T follicular helper cell (primary cell): ENCODE data around the gene ACSS1.

Experiments
- DNase-seq: peaks from one replicate; pipeline ENCODE4 v3.0.0-alpha.2; 2020; ENCODE audit warnings: low read depth

The ACSS1 gene

DNA sequence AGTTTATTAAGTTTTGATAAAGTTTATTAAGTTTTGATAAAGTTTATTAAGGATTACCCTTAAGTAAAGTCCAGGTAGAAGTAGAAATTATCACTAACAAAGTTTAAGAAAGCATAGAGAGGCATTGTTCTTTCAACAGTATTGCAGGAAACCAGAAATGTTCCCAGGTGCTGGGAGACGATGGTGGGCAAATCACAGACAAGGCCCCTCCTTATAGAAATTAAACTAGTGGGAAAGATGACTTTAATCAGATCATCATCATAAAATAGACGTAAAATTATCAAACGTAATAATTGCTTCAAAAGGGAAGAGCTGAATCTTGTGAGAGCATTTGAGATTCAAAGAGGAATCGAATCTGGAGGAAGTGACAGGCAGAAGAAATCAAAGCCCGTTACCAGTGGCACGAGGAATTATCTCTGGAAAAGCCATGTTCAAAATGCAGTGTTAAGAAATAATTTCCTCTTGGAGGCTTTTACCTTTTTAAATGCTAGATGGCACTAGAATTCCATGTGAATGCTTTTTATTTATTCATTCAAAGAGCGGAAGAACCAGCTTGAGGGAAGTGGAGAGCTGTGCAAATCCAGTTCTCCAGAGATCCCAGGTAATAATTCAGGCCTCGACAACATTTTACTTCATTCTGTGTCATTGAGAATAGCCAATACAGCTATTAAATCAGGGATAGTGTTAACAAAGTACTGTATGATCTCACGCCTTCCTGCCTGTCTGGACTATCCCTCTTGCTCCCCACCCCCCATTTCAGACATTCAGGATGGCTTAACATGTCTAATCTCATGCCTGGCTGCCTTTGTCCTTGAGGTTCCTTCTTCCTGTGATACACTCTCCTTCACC is 64.4 kb downstream of the ACSS1 start:
- DNase-seq: no peak

DNA sequence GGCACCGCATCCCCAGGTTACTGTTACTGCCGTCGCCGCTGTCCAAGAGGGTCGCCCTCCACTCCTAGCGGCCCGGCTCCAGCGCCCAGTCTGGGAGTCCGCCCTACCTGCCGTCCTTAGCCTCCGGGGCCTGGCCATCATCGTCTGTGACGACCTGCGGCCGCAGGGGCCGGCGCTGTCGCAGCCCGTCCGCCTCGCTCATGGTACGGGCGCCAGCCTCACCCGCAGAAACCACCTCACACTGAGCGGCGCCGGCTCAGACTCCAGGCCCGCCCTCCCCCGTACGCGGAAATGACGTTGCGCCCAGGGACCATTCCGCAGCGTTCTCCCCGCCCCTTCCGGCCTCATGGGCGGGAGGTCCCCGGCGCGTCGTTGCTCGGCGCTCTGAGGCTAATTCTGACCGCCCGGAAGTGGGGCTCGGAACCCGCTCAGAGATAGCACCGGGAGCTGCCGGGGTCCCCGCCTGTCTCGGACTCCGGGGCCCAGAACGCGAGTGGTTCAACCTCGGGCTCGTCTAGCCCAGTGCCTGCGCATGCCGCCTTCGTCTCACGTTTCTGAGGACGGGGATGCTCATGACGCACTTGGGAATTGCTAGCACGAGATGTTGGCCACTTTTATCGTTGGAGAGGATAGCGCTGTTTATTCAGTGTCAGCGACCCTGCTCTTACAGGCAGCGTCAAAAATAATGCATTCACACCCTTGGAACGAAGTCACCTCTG is 65.3 kb downstream of the ACSS1 start, which contains the start of gene APMAP:
APMAP (minus strand) TSS at position 265 of the 719 bp plus-strand sequence; CDS start at position 202, 63 bp downstream.
- peak; percentile 92 for DNase-seq

DNA sequence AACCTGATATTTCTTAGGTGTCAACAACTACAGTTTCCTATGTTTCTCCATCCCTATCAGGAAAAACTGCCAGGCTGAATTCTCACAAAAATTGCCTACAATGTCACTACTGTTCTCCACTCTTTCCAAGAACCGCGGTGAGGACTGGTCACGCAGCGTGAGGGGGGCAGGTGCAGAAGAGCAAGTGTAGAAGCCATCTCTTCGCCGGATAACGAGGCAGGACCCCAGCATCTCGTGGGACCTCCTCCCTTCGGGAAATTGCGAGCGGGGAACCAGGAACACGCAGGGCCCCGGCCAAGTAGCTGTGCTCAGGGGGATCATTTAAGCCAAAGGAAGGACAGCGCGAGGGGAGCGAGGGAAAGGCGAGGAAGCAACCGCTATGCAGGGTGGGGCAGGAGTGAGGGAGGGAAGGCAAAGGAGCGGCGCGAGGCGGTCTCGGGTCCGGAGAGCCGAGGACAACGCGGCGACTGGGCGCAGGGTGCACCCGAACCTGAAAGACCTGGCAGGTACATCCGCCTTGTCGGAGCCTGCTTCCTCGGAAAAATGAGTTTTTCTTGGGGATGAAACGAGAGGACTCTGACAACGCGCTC is 65.9 kb downstream of the ACSS1 start:
- no peak for DNase-seq

DNA sequence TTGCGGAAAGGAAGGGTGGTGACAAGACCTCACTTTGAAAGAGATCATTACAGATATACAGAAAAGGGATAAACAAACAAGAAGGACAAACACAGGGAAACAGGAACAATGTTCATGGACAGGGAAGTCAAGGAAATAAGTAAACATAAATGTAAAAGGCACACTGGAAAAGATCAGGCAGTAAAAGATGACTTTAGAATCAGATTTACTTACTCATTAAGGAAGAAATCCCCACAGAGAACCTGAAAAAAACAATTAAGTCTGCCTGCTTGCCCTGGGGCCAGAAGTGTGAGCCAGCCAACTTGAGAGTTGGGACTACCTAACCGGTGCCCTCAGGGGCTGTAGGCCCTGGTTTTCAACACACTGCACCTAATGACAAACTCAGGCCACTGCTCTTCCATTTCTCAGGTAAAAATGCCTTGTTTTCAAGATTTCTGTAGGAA is 67.1 kb downstream of the ACSS1 start:
- DNase-seq: no peak

DNA sequence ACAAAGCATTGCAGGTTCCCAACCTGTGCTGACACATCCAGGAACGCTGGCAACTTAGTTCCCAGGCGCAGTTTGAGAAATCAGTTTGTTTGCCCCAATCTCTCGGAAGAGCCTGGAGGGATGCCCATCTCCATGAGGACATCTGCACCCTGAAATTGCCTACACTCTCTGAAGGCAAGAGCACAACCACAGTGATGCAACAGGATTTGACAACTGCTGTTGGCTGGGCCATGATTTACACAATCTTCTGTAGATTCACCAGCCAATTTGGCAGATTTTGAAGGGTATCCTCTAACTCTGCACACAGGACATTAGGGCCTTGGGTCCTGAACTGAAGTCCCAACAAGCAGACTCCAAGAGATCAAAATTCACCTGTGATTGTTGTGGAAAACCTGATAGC is 68.8 kb downstream of the ACSS1 start:
- no peak for DNase-seq

DNA sequence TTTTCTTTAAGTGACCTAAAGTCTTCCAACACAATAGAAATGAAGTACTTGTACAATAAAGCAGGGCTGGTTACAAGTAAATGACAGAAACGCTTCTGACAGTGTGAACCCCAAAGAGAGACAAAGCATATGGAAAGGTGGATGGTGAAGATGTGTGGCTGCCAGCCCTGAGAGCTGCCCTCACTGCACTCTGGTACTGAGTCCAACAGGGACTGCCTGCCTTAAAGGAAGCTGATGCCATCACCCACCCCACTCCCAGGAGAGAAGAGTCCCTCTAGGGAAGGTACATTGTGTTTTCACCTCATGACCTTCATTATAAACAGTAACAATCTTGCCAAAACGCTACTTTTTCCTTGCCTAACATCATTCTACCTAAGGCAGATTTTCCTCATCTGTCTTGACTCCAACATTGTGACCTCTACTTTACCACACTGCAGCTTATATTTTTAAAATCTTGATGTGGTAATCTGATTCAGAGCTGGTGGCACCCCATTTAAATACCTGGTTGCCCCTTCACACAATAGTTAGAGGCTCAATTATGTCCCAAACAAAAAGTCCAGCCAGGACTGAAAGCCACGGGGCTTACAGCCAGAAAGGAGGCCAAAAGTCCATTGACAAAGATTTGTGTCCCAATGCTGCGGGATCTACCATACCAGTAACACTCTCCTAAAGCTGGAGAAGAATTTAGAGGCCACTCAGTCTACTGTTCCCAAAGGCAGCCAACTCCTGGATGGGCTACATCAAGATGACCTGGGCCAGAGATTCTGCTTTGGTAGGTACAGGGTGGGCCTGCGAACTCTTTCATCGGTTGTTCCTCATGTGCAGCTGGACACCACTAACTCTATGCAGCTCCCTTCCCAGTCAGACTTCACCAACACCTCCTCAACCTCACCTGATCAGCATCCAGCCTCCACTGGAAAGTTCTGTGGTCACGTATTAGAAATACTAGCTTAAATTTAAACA is 69.8 kb downstream of the ACSS1 start:
- no peak for DNase-seq

DNA sequence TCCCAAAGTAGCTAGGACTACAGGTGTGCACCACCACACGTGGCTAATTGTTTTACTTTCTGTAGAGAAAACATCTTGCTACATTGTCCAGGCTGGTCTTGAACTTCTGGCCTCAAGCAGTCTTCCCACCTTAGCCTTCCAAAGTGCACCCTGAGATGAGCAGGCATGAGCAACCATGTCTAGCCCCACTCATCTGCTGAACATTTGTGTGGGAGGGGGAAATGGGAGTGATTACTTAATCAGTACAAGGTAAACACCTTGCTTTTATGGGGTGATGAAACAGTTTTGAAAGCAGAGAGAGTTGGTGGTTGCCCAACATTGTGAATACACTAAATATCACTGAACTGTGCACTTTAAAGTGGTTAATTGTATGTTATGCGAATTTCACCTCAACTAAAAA is 70.7 kb downstream of the ACSS1 start:
- no peak for DNase-seq

DNA sequence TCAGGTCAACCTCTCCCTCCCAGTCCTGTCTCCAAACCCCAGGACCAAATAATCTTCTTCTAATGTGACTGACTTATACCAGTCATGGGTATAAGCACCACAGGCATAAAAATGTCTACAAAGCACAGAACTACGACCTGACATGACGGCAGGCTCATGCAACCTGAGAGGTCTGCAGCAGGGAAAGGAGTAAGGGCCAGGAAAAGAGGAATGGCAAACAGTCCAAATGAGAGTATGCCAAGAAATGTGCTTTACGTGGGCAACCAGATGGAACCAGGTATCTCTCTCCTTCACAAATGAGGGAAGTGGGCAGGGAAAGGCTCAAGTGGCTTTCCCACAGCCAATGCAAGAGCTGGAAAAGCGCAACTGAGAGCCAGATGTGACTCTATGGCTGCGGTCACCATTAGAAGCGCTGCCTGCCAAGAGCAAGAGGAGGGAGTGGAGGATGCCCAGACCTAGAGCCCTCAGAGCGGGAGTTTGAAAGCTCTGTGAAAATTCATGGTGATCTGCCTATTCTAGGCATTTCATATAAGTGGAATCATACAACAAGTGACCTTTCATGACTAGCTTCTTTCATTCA is 71.4 kb downstream of the ACSS1 start:
- DNase-seq: no peak

DNA sequence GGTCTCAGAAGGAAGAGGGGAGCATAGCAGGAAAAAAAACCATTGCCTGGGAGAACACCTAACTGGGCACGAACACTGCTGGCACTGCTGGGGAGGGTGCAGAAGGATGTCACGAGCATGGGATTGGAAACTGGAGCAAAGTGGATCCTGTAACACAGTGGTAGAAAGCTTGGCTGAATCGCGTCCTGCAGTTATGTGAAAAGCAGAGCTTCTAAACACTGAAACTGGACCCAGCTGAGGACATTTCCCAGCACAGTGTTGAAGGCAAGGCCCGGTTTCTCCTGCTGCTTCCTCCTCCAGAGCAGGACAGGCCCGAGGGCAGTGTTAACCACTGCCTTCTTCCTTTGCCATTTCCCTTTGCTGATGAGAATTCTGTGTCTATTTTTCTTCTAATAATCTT is 72.1 kb downstream of the ACSS1 start:
- DNase-seq: no peak

DNA sequence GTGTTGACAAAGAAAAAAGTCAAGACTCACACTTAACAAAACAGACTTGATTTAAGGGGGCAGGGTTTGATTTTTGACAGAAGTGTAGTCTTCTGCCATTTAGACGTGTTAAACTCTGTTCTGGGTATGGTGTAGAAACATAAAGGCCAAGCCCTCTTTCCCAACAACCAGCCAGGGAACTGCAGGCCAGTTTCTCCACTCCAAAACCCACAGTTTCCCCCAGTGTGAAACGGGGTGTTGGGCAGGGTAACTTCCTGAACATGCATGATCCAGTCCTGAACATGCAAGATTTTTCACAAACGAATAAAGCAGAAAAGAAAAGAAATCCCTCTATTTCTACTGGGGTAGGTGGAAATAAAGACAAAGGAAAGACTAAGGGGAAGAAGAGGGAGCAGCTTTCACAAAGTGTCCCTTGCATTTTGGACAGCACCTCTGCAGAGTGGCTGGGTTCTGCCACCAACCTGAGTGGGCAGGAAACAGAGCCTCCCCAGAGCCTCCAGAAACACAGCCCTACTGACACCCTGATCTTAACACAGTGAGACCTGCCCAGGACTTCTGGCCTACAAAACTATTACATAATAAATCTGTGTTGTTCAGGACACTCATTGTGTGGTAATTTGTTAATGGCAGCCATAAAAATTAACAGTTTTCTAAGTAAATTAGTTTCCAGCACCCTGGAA is 72.8 kb downstream of the ACSS1 start:
- DNase-seq: no peak

DNA sequence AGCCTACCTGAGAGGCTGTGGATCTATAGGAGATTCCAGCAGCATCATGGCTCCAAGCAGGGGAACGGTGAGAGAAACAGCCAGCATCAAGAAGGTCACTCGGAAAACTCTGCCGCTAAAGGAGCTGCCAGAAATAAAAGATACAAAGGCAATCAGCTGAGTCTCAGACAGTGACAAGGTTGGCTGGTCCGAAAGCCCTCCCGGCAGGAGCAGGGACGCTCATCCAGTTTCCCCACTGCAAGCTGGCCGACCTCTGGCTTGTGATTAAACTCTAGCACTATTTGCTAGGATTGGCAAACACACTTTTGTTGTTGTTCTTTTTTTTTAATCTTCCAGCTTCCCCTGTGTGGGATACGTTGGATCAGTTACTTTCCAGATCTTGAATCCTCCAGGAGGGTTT is 74.0 kb downstream of the ACSS1 start:
- DNase-seq: no peak

DNA sequence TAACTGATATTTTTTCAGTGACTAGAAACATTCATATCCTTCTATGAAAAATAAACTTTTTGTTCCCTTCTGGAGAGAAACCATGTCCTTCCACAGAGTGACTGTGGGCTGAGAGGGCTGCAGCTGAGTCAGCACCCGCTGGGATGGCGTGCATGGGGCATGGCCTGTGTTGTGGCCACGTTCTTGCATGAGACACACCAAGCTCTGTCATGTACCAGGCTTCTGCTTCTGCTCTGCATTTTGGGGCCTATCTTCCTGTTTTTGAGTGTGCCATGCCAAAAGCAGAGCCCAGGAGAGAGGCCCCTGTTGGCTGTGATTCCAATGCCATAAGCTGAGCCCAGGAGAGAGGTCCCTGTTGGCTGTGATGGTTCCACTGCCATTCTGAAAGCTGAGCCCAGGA is 76.1 kb downstream of the ACSS1 start:
- no peak for DNase-seq

DNA sequence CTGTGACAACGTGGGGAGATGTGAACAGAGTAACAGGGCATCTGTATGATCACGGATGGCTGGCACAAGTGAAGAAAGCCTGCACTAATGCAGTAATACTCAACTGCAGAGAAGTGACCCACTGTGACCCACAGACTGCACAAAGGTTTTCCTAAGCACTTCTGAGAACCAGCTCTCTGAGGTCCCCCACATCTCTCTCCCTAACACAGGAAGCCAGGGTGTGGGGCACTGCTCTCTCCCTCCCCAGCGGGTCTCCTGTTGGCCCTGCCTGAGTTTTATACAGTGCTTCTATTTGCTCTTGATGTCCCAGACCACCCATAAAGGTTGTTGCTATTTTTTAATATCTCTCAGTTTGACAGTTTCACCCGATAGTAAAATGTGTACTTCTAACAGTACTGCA is 76.7 kb downstream of the ACSS1 start:
- no peak for DNase-seq

DNA sequence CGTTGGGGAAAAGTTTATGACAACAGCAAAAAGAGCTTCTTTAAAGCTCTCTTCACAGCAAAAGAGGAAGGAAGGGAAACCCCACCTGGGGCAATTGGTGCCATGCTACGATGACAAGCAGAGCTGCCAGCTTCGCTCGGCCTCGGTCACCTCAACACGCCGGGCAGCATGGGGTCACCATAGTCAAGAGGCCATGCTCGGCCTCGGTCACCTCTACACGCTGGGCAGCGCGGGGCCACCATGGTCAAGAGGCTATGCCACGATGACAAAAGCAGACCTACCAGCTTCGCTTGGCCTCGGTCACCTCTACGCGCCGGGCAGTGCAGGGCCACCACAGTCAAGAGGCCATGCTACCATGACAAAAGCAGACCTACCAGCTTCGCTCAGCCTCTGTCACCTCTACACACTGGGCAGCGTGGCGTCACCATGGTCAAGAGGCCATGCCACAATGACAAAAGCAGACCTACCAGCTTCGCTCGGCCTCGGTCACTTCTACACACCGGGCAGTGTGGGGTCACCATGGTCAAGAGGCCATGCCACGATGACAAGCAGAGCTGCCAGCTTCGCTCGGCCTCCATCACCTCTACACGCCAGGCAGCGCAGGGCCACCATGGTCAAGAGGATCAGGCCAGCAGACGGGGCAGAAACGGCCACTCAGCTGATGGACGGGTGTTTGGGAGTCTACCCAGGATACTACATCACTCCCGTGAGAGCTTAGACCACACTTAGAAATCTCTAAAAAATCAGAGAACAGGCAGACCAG is 77.5 kb downstream of the ACSS1 start:
- no peak for DNase-seq

DNA sequence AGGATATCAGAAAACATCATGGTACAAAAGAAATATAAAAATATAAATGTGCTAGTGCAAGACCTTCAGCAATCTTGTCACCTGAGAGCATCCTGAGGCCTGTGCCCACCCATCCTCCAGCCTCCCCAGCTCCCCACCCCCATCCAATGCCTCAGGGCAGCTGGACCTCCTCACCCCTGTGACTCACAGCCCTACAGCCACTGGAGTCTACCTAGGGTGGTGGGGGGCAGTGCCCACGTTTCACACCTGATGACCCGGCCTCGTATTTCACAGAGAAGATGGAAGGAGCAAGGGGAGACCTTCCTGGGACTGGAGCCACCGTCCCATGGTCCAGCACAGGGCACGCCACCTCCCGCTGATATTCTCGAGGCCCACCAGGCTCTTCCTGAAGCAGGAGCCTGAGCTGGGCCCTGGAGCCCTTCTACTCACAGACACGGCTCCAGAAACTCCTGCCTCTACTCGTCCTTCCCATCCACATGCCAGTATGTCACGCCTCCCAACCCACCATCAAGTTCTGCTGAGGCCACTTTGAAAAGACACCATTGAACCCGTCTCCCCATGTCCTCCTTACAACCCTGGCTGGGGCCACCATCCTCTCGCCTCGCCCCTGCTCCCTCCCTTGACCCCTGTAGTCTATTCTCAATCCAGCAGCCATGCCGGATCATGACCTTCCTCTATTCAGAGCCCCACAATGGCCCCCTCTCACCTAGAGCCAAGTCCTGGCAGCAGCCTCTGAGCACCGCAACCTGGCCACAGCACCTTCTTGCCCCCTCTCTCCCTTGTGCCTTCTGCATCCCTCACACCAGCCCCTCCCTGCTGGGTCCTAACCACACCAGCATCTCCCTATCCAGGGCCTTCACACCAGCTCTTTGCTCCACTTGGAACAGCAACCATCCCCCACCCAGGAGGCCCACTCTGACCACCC is 78.6 kb downstream of the ACSS1 start:
- no peak for DNase-seq

DNA sequence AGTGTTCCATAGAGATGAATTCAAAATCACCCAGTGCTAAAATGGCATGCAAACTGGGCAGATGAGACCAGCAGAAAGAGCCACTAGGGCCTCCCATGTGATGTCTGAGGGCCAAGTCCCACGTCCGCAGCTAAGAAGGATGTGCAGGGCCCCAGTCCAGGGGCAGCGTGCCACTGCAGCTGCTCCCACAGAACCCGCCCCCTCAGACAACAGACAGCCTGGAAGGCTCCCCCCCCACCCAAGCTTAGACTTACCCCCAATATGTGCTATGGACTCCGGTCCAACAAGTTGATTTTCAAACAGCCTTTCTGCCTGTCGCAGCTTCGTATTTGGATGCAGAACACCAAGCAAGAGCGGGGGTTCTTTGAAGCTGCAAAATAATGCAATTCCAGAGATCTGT is 79.4 kb downstream of the ACSS1 start:
- DNase-seq: no peak

DNA sequence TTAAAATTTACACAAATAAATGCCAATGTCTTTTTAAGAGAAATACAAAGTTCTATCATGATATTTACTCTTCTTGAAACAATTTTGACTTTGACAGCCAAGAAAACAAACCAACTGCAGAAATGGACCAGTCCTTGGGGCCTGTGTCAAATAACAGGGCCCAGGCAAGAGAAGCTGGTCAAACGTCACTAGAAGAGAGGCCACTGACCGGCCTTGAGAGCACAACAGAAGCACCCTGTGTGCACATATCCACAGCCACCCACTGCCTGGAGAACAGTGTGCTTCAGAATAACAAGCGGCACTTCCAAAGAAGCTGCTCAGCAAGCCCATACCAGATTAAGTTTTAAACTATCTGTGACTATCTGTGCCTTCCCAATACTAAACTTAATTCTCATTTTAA is 80.1 kb downstream of the ACSS1 start:
- no peak for DNase-seq

DNA sequence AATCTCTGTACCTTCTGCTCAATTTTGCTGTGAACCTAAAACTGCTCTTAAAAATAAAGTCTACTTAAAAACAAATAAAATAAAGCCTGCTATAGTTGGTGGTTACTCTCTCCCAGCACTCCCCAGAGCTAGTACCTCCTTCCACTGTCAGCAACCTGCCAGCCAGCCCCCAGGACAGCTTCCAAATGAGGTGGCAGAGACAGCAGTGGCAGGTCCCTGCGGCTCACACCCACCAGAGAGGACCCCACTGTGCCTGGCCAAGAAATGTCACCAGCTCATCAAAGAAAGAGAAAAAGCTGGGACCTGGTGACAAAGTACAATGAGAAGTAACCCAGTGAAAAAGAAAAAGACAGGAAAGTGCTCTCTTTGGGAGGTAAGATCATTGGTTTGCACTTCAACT is 80.6 kb downstream of the ACSS1 start:
- no peak for DNase-seq

DNA sequence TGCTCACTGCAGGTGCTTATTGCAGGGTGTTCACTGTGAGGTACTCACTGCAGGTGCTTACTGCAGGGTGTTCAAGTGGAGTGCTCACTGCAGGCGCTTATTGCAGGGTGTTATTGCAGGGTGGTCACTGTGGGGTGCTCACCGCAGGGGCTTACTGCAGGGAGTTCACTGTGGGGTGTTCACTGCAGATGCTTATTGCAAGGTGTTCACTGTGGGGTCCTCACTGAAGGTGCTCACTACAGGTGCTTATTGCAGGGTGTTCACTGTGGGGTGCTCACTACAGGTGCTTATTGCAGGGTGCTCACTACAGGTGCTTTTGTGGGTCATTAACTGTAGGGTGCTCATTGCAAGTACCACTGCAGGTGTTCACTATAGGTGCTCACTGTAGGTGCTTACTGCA is 85.6 kb downstream of the ACSS1 start:
- no peak for DNase-seq
